ENCODE measurements around the gene ASB17. TPM values are rescaled to one million over a fixed set of nuclear protein-coding genes. Genes with fewer than 3 reads are reported as not detected.
A peak's percentile ranks its signal among the peaks of the same experiment; 100 is the strongest.
"Not testable (repeated sequence)": the region's sequence is repeated elsewhere in the genome, so short reads cannot be mapped to it uniquely, and the experiment has no call there.

Gene ASB17
- not detected in 2 replicates for total RNA-seq (2014; rRNA removed; shearing (Covaris generic))

DNA sequence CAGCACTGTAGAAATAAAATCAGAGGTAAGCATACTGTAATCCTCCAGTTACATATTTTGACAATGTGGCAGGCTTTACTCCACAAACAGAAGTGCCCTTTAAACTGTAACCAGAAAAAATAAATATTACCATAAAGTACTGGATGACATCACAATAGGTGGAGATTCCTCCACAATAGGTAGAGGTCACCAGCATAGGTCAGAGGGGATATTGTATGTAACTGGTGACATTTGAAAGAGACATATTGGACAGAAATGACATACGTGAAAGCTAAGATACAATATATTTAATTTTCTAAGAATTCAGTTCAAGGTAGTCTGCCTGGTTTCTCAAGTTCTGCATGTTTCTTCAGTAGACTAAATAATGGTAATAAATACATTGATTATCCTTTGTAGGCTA lies at the start of gene ASB17:
ASB17 (minus strand) TSS at position 101 of the 400 bp plus-strand sequence. CDS start 113 bp downstream, outside the sequence.
- Histone ChIP-seq H3K36me3 (no peaks in the 10 kb centered on the region), H3K27me3 (no peaks in the 10 kb centered on the region), H3K27ac (no peak within 1 kb of the TSS), H3K4me1 (peaks cover 20% of the 10 kb centered on the region), H3K4me3 (no peak within 1 kb of the TSS), H3K9me3 (replicated peaks) (no peaks in the 10 kb centered on the region; the same call in 1 of the 2 replicates)
- DNase-seq, result no peak

DNA sequence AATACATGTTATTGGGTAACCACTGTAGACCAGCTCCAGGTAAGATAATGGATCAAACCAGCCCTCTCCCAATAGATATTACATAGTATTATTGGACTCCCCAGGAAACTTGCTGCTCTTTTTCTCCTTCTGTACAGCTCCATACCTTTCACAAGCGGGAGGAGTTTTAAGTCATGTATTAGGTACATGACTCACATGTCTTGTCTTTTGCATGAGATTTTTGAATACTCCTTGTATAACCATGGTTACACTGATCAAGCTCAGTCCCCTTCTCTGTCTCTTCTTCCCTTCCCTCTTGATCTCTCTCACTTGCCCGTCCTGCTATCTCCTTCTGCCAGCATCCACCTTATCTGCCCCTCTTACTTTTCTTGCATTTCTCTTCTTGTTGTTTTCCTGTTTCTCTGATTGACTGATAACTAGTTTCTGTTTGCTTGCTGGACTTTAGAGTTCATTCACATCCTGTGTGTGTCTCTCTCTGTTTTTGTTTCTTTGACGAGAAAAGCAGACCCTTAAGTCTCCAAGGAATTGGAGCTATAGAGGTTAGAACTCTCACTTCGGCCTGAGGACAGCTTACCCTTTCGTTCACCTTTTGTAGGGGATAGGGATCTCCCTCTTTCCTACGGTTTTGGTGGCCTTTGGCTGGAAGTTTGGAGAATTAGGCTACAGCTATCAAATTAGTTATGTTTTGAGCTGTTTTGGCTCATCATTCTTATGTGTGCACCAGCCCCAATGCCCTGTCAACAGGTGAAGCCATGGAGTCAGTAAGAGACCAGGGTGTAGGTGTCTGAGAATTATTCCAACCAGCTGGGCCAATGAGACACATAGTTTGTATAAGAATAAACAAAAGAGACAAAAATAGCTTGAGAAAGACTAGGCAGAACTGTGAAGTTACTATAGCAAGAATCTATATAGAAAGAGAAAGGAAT lies 49.0 kb upstream of the ASB17 start:
- Histone ChIP-seq H3K4me1 (no peaks in the 10 kb centered on the region), H3K4me3 (no peak overlapping the region), H3K27me3 (no peaks in the 10 kb centered on the region), H3K27ac (no peak overlapping the region), H3K9me3 (replicated peaks) (no peaks in the 10 kb centered on the region), H3K36me3 (no peaks in the 10 kb centered on the region)
- DNase-seq, result no peak

- DNase-seq, result no peak
- Histone ChIP-seq H3K27ac (no peak overlapping the region), H3K36me3 (no peaks in the 10 kb centered on the region), H3K4me3 (no peak overlapping the region), H3K27me3 (no peaks in the 10 kb centered on the region), H3K4me1 (no peaks in the 10 kb centered on the region), H3K9me3 (replicated peaks) (0 out of 2 replicates have a peak, but pooled peaks cover 3% of the 10 kb centered on the region)
These were observed 38.4 kb upstream of the ASB17 start for GRCh38 chr1:75970631-75971030.

DNA sequence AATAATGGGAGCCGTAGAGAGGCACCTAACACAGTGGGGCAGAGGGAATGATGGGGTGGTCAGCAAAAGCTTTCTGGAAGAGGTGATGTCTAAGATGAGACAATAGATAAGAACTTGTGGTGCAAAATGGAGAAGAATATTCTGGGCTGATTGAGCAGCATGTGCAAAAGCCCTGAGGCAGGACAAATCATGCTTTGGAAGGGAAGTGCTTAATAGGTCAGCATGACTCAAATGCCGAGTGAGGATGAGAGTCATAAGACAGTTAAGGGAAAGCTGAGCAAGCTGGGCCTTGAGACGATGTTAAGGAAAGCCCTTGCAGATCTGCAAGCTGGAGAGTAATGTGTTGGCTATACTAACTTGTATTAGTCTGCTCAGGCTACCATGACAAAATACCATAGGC lies 37.3 kb upstream of the ASB17 start:
- DNase-seq, result no peak
- H3K4me3 ChIP-seq, result no peak overlapping the region

GRCh38 chr1:75967719-75968118 lies 35.5 kb upstream of the ASB17 start:
- no peak overlapping the region for H3K4me3 ChIP-seq
- H3K36me3 ChIP-seq, result no peaks in the 10 kb centered on the region
- DNase-seq, result no peak
- peaks cover 28% of the 10 kb centered on the region for H3K4me1 ChIP-seq
- no peak overlapping the region for H3K27ac ChIP-seq
- H3K27me3 ChIP-seq, result no peaks in the 10 kb centered on the region
- 0 out of 2 replicates have a peak, but pooled peaks cover 3% of the 10 kb centered on the region for H3K9me3 ChIP-seq (replicated peaks)

More for the DNA sequence above, 37.3 kb upstream of the ASB17 start:
- Histone ChIP-seq H3K27me3 (no peaks in the 10 kb centered on the region), H3K9me3 (replicated peaks) (0 out of 2 replicates have a peak, but pooled peaks cover 3% of the 10 kb centered on the region), H3K4me1 (peaks cover 10% of the 10 kb centered on the region), H3K27ac (no peak overlapping the region), H3K36me3 (no peaks in the 10 kb centered on the region)

DNA sequence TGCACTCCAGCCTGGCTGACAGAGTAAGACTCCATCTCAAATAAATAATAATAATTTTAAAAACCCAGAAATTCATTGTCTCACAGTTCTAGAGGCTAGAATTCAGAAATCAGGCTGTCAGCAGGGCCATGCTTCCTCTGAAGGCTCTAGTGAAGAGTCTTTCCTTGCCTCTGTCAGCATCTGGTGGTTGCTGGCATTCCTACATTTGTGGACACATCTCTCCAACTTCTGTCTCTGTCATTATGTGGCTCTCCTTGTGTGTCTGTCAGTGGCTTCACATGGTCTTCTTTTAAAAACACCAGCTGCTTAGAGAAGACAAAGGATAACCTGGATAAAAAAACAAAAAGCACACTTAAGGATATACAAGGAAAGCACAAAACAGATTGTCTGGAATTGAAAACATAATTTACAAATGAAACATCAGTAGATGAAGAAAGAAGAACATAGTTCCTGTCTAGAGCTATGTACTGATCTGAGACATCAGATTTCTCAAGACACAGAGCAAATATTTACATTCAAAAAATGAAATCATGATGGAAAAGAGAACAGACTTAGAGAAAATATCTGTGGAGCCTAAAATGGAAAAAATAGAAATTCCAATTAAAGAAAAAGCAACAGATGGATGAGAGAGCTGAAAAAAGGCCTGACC lies 32.7 kb upstream of the ASB17 start:
- H3K27ac ChIP-seq, result peak overlapping the region; percentile 72
- DNase-seq, result no peak
- H3K9me3 ChIP-seq (replicated peaks), result 0 out of 2 replicates have a peak, but pooled peaks cover 3% of the 10 kb centered on the region
- H3K4me1 ChIP-seq, result peaks cover 29% of the 10 kb centered on the region
- H3K4me3 ChIP-seq, result no peak overlapping the region
- no peaks in the 10 kb centered on the region for H3K36me3 ChIP-seq
- H3K27me3 ChIP-seq, result no peaks in the 10 kb centered on the region

- H3K9me3 ChIP-seq (replicated peaks); H3K36me3 ChIP-seq; H3K27me3 ChIP-seq: not testable (repeated sequence)
- peak overlapping the region; percentile 72 for H3K27ac ChIP-seq
- DNase-seq, result peak; percentile 72 to 73
- 0 out of 2 replicates have a peak overlapping the region, but pooled peaks have one; percentile 11 for H3K4me3 ChIP-seq
- peaks cover 29% of the 10 kb centered on the region for H3K4me1 ChIP-seq
These were observed 32.0 kb upstream of the ASB17 start for GRCh38 chr1:75964110-75964759.

DNA sequence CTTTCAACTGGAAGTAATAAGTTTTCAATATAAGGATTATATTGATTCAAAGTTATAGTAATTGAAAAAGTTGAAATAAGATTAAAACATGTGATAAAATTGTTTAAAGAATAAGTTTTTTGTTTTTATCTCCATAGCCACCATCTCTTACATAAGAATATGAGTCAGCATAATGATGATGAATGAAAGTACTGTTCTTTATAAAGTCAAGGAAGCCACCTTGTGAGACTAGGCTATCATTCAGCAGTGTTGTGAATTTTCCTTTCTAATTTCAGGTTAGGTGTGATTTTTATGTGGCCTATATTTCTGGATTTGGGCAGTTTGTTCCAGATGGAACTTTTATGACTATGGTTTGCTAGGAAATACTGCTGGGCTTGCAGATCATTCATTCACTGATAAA lies 22.4 kb upstream of the ASB17 start:
- Histone ChIP-seq H3K9me3 (replicated peaks) (no peaks in the 10 kb centered on the region), H3K36me3 (no peaks in the 10 kb centered on the region), H3K4me3 (no peak overlapping the region), H3K27me3 (no peaks in the 10 kb centered on the region), H3K4me1 (no peaks in the 10 kb centered on the region), H3K27ac (no peak overlapping the region)
- DNase-seq, result no peak

GRCh38 chr1:75953461-75953860 lies 21.3 kb upstream of the ASB17 start:
- no peak overlapping the region for H3K27ac ChIP-seq
- no peaks in the 10 kb centered on the region for H3K9me3 ChIP-seq (replicated peaks)
- no peak for DNase-seq
- no peak overlapping the region for H3K4me3 ChIP-seq
- H3K4me1 ChIP-seq, result no peaks in the 10 kb centered on the region
- H3K27me3 ChIP-seq, result no peaks in the 10 kb centered on the region
- no peaks in the 10 kb centered on the region for H3K36me3 ChIP-seq

GRCh38 chr1:75952016-75952415 lies 19.8 kb upstream of the ASB17 start:
- H3K36me3 ChIP-seq, result no peaks in the 10 kb centered on the region
- H3K9me3 ChIP-seq (replicated peaks), result no peaks in the 10 kb centered on the region
- H3K4me3 ChIP-seq, result no peak overlapping the region
- no peaks in the 10 kb centered on the region for H3K27me3 ChIP-seq
- no peaks in the 10 kb centered on the region for H3K4me1 ChIP-seq
- DNase-seq, result no peak
- H3K27ac ChIP-seq, result no peak overlapping the region

GRCh38 chr1:75950176-75950575 lies 18.0 kb upstream of the ASB17 start:
- Histone ChIP-seq H3K4me3 (no peak overlapping the region), H3K4me1 (no peaks in the 10 kb centered on the region), H3K27ac (no peak overlapping the region), H3K27me3 (no peaks in the 10 kb centered on the region), H3K36me3 (no peaks in the 10 kb centered on the region), H3K9me3 (replicated peaks) (peaks cover 4% of the 10 kb centered on the region; the same call in 1 of the 2 replicates)
- DNase-seq, result no peak

DNA sequence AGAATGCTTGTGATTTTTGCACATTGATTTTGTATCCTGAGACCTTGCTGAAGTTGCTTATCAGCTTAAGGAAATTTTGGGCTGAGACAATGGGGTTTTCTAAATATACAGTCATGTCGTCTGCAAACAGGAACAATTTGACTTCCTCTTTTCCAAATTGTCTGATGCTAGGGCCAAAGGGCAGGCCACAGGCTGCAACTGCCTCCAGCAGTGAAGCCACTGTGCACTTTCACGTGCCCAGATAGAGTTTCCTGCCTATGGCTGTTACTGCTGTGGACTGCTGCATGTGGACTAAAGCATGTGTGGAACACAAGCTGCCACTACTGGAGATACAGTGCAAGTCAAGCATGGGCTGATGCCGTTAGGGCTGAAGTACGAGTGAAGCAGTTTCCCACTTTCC lies 10.8 kb upstream of the ASB17 start:
- H3K27me3 ChIP-seq; DNase-seq; H3K27ac ChIP-seq; H3K4me3 ChIP-seq; H3K4me1 ChIP-seq; H3K36me3 ChIP-seq; H3K9me3 ChIP-seq (replicated peaks): not testable (repeated sequence)

GRCh38 chr1:75937034-75937433 lies 4.8 kb upstream of the ASB17 start:
- H3K27me3 ChIP-seq, result no peaks in the 10 kb centered on the region
- H3K36me3 ChIP-seq, result no peaks in the 10 kb centered on the region
- H3K27ac ChIP-seq, result no peak overlapping the region
- peak; percentile 32 to 67 for DNase-seq
- H3K4me3 ChIP-seq, result no peak overlapping the region
- peaks cover 19% of the 10 kb centered on the region for H3K4me1 ChIP-seq
- no peaks in the 10 kb centered on the region; the same call in 1 of the 2 replicates for H3K9me3 ChIP-seq (replicated peaks)

- Histone ChIP-seq H3K27me3 (no peaks in the 10 kb centered on the region), H3K27ac (no peak overlapping the region), H3K4me1 (0 out of 2 replicates have a peak, but pooled peaks cover 3% of the 10 kb centered on the region), H3K36me3 (no peaks in the 10 kb centered on the region), H3K9me3 (replicated peaks) (no peaks in the 10 kb centered on the region), H3K4me3 (no peak overlapping the region)
- no peak for DNase-seq
These were observed 9.5 kb downstream of the ASB17 start for GRCh38 chr1:75922698-75923097.

GRCh38 chr1:75916834-75917233 lies 15.4 kb downstream of the ASB17 start:
- no peaks in the 10 kb centered on the region for H3K9me3 ChIP-seq (replicated peaks)
- no peak overlapping the region for H3K4me3 ChIP-seq
- no peak overlapping the region for H3K27ac ChIP-seq
- no peak for DNase-seq
- H3K36me3 ChIP-seq, result no peaks in the 10 kb centered on the region
- H3K27me3 ChIP-seq, result no peaks in the 10 kb centered on the region
- no peaks in the 10 kb centered on the region for H3K4me1 ChIP-seq
